GM21515 (cell line): ENCODE results near the gene SLC43A3.
"Not testable (repeated sequence)": the region's sequence is repeated elsewhere in the genome, so short reads cannot be mapped to it uniquely, and the experiment has no call there.

Source experiments
- ATAC-seq: cut with Tn5 transposase; IDR thresholded peaks from one replicate; pipeline ENCODE4 v1.9.1; 2021; ENCODE audit not compliant: unreplicated experiment

SLC43A3 gene

DNA sequence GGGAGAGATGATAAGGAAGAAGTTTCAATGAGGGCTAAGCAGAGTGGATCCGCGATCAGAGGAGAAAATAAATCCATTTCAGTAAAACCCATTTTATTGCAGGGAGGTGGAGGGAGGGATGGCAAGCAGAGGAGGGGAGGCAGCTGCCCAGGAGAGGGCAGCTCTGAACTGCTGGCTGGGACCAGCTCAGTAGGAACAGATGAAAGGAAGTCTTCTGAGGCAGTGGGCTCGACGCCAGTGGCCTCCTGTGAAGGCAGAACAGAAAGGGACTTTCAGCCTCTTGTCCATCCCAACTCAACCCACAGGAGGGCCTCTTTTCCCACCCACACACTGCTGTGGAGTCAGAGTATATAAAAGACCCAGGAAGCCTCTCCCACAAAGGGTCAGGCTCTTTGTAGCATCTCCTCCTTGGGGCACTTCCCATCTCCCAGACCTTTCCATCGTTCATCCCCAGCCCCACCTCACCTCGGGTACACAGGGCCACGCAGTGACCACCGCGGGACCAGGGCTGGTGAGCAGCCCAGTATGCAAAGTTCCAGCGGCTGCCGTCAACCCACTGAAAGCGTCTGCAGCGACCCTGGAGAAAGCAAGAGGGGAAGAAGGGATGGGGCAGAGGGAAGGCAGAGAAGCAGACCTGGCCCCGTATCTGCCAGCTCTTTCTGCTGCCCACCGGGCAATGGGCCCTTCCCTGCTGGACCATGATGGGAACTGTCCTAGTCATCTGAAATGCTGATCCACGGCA lies 39.5 kb downstream of the SLC43A3 start:
- no peak for ATAC-seq

DNA sequence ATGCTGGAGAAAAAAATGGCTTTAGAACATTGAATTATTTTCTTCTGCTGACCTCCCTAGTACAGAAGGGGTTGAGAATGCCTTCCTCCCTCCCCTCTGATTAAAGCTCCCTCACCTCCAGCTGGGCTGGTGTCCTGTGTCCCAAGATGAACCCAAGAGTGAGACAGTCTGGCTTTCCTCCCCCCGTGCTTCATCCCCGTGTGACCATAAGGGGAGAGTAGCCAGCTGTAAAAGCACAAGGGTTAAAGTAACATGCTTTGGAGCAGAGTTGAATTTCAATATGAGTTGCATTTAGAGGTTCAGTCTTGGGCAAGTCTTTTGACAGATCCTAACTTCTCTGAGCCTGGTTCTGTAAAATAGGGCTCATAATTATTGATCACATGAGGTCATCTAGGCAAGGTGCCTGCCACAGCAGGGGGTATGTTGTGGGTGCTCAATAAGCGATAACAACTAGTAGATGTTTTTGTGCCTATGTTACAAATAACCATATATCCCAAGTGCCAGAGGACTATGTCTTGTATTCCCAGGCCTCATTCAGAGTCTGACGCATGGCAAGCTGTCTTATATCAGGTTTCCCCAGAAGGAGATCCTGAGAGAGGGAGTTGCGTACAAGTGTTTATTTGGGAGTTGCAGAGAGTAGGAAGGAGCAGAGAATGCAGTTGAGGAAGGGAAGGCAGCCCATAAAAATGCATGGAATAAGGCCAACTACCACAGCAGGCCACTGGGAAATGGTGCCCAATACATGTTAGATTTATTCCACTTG lies 40.6 kb downstream of the SLC43A3 start:
- ATAC-seq: no peak

GRCh38 chr11:57380975-57381374 lies 45.9 kb downstream of the SLC43A3 start, which contains the start of gene PRG3:
Gene PRG3 (minus strand): TSS chr11:57381150. CDS start chr11:57380708, 442 bp downstream.
- no peak for ATAC-seq

DNA sequence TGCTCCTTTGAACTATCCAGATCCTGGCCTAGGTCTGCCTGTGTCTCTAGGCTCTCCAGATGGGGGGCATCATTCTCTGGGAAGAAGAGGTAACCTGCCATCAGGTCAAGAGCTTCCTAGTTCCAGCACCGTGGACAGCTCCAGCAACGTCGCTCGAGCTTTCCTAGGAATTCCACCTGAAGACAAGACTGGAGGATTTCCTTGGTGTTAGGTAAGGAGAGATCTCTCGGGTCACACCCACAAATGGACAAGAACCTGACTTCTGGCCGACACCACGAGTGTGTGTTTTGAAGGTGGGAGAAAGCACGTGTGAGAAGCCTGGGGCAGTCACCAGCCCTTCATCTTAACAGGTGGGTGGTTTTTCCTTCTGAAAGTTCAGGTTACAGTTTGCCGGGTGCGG lies 47.2 kb downstream of the SLC43A3 start:
- no peak for ATAC-seq

DNA sequence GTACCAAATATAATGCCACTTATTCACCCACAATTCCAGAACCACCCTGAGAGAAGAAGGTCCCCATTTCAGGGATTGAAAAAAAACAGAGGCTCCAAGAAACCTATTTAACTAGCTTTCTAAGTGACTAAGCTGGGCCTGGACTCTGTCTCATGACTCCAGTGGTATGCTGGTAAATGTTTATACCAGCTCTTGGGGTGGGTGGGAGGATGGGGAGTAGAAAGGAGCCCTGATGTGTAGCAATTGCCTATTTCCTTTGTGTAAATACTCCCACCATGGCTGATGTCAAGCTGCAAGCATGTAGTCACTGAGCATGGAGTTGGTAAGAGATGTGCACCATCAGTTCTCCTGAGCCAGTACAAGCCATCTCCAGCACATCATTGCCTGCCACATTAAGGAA lies 48.7 kb downstream of the SLC43A3 start:
- ATAC-seq: no peak

GRCh38 chr11:57377107-57377506 lies 49.8 kb downstream of the SLC43A3 start:
- no peak for ATAC-seq

DNA sequence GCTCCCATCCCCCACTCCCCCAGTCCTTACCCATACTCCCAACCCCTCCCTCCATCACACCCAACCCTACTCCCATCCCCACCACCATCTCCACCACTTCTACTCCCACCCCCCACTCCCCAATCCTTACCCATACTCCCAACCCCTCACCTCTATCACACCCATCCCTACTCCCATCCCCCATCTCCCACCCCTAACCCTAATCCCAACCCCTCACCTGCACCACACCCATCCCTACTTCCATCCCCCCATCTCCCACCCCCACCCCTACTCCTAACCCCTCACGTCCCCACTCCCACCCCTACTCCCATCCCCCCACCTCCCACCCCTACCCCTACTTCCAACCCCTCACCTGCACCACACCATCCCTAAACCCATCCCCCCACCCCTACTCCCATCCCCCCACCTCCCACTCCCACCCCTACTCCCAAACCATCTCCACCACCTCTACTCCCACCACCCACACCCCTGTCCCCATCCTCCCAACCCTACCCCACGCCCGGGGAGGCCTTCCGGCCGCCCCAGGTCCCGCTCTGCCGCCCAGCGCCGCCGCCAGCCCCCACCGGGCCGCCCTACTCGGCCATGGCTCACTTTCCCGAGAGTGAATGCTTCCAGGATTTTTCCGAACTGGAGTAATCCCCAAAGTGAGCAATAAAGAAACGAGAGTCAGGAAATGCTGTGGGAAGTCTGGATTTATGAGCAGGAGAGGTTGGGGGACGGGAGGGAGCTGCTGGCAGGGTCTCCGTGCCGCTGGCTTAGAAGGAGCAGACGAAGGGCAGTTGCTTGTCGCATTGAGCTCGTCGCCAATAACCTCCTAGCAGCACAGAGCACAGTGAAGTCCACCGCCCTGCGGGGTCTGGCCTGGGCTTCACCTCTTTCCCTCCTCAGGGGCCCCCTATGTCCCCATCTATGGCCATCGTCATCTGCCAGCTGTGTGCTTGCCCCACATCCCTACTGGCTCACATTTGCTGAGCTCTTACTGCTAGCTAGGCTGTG lies 50.5 kb downstream of the SLC43A3 start:
- ATAC-seq: no peak

GRCh38 chr11:57375490-57375889 lies 51.4 kb downstream of the SLC43A3 start:
- ATAC-seq: no peak

DNA sequence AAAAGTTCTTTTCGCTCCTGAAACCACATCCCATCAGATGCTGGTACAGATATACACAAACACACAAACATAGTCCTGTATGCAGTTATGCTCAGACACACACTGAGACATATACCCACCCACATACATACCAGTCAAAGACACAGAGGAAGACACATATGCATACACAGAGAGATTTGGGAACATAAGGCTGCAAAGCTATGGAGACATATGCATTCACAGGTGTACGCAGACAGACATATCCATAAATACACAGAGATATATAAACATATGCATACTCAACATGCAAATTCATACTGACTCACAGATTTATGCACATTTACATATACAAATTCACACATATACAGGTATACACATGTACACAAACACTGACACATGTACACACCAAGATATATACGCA lies 52.0 kb downstream of the SLC43A3 start:
- no peak for ATAC-seq

DNA sequence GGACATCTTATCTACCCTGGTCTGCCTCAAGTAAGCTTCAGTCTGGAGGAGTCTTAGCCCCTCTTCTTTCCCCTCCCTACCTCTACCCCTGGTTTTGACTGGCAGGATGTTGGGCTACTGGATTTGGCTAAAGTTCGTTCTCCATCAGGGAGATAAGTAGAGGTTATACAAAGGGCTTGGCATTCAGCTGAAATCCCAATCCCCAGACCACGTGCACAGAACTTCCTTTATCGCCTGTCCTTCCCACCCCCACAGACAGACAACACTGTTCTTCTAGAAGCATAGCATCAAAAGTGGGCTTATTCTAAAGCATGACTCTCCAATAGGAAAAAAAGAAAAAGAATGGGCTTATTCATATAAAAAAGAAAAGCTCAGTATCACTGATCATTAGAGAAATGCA lies 53.8 kb downstream of the SLC43A3 start:
- no peak for ATAC-seq

GRCh38 chr11:57370941-57371340 lies 56.0 kb downstream of the SLC43A3 start:
- ATAC-seq: no peak

DNA sequence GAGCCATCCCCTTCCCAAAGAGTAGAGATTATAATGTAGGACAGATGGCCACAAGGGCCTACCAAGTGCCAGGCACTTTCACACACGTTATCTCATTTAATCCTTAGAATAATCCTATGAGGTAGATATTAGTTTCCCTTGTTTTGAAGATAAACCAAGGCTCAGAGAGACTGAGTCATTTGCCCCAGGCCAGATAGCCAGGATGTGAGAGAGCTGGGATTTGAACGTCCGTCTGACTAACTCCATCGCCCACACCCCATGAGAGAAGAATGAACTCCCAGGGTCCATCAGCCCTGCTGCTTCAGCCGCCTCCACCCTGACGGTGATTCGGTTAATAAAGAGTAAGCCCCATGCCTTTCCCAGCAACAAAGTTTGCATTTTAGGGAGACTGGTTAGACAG lies 56.7 kb downstream of the SLC43A3 start:
- ATAC-seq: no peak

DNA sequence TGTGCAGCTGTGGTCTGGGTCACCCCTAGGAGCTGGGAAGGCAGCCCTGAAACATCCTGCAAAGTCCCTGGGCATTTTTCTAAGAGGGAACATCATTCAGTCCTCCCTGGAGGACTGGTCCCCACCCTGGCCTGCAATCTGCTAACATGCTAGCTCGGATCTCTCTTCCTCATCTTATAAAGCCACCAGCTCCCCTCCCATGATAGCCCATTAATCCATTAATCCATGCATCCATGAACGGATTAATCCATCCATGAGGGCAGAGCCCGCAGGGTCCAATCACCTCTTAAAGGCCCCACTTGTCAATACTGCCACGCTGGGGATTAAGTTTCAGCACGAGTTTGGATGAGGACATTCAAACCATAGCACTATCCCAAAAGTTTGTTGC lies 58.1 kb downstream of the SLC43A3 start:
- no peak for ATAC-seq

GRCh38 chr11:57368106-57368844 lies 58.6 kb downstream of the SLC43A3 start:
- ATAC-seq: no peak

- no peak for ATAC-seq
These were observed 61.9 kb downstream of the SLC43A3 start for GRCh38 chr11:57364851-57365660.

DNA sequence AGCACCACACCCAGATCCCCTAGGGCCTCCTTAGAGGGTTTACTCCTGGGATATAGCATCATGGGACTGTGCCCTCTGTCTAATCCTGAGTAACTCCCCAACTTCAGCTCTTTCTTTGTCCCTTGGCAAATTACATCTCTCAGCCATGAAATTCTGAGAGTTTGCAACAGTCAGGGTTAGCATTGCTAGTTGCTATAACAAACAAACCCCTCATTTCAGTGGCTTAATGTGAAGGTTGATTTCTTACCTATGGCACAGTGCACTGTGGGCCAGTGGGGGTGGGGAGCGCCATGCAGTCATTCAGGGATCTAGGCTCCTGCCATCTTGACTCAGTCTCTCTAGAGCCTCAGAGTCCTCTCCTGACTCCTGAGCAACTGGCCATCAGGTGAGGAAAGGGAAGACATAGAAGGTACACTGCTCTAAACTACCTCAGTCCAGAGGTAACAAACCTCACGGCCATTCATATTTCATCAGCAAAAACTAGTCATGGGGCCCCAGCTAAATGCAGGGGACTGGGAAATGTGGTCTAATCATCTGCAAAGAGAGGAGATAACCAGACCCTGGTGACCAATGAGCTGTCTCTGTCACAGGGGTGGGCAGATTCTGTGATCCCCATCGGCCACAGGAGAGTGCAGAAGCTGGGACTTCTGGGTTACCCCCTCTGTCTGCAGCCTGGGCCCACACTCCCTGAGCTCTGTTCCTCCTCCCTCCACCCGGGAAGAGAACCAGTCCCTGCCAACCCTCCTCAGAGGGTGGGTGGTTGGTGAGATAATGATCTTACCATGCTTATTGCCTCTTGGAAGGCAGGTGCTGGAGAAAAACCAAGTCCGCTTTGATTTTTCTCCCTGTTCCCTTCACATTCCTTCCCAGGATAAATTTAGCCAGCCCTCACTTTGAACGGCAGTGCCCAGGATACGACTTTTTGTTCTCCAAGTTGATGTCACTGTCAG lies 63.5 kb downstream of the SLC43A3 start:
- no peak for ATAC-seq

GRCh38 chr11:57361926-57362325 lies 65.0 kb downstream of the SLC43A3 start:
- ATAC-seq: no peak

DNA sequence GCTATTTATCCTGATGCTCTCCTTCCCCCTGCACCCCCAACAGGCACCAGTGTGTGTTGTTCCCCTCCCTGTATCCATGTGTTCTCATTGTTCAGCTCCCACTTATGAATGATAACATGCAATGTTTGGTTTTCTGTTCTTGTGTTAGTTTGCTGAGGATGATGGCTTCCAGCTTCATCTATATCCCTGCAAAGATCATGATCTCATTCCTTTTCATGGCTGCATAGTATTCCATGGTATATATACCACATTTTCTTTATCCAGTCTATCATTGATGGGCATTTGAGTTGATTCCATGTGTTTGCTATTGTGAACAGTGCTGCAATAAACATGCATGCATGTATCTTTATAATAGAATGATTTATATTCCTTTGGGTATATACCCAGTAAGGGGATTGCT lies 65.5 kb downstream of the SLC43A3 start:
- not testable (repeated sequence) for ATAC-seq

- no peak for ATAC-seq
These were observed 65.9 kb downstream of the SLC43A3 start for GRCh38 chr11:57360991-57361390.
